Activated CD4-positive, CD25-positive, alpha-beta regulatory T cell treated with anti-CD3 and anti-CD28 coated beads, Interleukin-2, amount 50 U/mL, for 16 hours (primary cell): Measurements from ENCODE around the gene LDLRAD2.

ENCODE experiments used
- DNase-seq: peaks from one replicate; pipeline ENCODE4 v3.0.0-alpha.2; 2020; ENCODE audit warnings: low read depth, low spot score

Gene LDLRAD2

DNA sequence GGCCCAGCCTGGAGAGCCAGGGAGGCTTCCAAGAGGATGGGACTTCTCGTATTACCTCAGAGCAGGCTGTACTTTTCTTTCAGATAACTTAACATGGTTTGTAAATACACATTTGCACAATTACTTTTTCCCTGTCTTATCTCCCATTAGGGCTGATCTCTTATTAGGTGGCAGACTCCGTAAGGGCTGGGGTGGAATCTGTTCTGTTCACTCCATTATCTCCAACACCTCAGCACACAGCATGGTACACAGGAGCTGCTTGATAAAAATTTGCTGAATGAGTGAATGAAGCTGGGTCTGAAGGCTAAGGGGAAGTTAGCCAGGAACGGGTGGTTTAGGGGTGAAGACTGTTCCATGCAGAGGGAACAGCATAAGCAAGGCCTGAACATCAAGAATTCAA is 48.9 kb downstream of the LDLRAD2 start:
- no peak for DNase-seq

DNA sequence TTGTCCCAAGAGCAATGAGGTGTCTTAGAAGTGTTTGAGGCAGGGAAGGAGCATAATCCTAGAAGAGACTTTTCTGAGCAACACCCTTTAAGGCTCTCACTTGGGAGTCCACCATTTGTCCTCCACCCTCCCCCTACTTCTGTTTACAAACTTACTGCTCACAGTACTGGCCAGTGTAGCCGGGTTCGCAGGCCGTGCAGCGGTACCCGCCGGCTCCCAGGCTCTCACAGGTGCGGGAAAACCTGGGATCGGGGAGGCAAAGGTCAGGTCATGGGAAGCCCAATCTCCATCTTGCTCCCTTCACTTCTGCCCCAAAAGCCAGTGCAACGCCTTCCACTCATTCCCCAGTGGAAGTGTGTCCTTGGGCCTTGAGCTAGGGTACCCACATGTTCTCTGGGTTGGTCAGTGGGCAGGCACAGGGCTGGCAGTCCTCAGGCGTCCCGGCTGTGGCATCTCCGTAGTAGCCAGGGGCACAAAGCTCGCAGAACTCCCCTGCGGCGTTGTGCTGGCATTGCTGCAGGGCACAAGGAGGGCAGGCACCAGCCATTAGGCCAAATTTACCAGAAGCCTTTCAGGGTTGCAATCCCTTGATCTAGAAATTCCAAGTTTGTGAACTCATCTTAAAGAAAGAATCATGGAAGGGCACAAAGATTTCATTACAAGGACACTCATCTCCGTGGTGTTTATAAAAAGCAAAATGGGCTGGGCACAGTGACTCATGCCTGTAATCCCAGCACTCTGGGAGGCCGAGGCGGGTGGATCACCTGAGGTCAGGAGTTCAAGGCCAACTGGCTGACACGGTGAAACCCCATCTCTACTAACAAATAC is 49.8 kb downstream of the LDLRAD2 start:
- no peak for DNase-seq

DNA sequence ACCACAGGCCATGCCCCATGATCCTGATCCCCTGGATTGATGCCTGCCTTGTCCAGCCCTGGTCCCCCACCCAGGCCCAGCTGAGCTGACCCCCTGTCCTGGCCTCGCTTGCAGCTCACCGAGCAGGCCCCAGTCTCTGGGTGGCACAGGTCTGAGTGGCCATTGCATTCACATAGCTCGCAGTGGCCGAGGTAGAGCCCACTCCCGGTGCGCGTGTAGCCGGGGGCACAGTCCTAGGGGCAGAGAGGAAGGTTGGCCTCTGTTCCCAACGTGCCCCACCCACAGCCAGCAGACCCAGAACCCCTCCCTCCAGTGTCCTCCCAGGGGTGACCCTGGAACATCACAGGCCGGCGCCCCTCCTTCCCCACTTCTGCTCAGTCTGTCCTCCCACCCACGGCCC is 51.9 kb downstream of the LDLRAD2 start:
- no peak for DNase-seq

DNA sequence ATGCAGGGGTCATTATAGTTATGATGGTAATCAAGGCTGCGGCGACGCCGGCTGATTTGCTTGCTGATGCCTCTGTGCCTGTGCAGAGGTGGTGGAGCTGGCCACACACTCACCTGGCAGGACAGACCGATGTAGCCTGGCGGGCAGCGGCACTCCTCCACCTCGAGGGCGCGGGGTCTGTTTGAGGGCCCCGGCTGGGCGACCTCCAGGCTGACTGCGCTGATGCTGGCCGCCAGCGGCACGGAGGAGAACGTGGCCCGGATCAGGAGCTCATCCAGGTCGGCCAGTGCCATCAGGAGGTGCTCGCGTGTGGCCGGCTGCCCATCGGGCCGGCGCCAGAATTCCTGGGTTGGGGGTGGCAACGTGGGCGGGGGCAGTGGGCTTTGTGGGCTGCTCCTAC is 52.7 kb downstream of the LDLRAD2 start:
- DNase-seq = no peak

DNA sequence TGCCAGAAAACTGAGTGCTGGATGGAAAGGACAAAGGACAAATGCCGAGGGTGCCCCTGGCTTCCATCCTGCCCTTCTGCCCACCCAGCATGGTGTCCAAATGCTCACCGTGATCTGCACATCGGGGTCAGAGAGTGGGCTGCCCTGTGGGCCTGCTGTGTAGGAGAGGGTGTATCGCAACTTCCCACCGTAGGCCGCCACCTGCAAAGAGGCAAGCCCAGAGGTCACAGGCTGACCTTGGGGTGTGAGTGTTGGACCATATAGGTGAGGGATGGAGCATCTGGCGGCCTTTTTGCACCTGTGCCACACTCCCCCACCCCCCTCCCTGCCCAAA is 53.5 kb downstream of the LDLRAD2 start:
- no peak for DNase-seq

DNA sequence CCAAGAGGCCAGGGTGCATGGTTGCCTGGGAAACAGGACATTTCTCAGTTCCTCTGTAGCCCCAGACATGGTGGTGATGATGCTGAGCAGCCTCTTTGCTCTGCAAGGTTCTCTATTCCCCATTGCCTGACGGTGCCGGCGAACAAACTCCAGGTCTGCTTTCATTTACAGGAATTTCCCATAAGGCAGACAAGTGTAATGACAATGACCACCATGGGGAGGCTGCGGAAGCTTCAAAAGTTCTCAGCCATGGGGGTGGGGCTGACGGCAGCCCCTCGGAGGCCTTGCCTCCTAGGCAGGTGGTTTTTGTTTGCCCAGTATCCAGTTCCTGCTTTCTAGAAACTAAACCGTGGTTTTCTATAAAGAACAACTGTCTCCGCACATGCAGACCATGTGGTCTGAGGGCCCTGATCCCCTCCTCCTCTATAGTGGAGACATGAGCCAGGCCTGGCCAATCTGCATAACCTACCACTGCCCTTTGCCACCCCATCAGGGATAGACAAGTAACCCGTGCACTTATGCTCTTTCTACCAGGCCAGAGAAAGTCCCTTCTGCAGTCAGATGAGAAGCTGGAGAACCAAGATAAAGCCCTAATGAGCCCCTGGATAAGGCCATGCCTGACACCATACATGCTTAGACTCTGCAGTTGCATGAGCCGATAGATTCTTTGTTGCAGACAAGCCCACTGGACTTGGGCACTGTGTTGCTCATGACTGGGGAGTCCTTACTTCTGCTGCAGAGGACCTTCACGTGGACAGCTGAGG is 54.1 kb downstream of the LDLRAD2 start:
- no peak for DNase-seq

DNA sequence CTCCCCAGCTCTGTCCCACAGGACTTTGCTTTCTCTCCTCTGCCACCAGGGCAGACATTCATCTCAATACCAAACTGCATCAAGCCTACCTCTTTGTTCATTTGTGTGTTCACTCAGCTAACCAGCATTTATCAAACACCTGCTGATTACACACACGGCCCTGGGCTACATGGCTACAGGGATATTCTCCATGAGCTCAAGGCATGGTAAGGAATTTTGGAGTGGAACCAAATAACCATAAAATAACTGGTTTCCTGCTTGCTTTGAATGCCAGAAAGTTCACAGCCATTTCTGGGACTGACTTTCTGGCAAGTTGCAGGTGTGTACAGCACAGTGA is 54.6 kb downstream of the LDLRAD2 start:
- no peak for DNase-seq

DNA sequence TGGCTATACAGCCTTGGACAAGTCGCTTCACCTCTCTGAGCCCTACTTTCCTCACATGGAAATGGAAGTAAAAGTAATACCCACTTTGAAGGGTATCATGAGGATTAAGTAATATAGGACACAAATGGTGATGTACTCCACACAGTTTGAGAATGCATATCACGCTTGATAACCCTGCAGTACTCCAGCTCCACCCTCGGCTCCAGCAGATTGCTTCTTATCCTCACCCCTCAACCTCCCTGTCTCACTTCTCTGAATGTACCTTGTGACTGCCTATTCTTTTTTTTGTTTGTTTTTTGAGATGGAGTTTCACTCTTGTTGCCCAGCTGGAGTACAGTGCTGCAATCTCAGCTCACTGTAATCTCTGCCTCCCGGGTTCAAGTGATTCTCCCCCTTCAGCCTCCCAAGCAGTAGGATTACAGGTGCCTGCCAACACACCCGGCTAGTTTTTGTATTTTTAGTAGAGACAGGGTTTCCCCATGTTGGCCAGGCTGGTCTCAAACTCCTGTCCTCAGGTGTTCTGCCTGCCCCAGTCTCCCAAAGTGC is 55.5 kb downstream of the LDLRAD2 start:
- no peak for DNase-seq

DNA sequence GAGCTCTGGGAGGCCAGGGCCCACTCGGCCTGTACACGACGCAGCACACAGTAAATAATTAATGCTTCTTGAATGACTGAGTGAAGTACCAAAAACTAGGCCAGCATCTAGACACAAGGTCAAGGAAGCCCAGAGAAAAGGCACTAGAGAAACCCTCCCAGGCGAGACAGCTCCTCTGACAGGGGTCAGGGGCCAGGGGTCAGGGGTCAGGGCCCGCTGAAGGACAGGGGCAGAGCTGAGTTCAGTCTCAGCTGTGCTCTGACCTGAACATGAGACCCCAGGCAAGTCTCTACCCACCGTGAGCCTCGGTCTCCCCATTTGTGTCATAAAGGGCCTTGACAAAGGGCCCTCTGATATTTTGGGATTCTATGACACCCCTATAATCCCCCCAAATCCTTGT is 56.4 kb downstream of the LDLRAD2 start:
- DNase-seq = no peak

DNA sequence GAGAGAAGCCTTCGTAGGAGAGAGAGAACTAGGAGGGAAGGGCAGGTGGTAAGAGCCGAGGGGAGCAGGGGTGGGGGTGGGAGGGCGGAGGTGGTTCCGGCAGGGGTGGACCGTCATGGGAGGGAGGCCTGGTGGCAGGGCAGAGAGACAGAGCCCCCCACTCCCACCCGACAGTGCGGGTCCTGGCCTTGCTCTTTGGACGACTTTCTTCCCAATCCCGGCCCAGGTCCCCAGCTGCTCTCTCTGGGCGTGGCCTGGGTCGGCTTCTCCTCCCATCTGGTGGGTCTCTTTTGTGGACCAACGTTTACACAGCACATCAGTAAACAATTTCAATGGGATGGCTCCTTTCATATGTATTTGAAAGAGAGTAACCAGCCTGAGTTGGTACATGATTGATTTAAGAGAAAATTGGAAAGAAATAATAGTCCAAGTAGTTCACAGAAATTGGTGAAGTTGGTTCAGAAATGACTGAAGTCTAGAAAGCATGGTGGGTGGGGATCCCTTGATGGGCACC is 56.9 kb downstream of the LDLRAD2 start:
- DNase-seq = no peak

DNA sequence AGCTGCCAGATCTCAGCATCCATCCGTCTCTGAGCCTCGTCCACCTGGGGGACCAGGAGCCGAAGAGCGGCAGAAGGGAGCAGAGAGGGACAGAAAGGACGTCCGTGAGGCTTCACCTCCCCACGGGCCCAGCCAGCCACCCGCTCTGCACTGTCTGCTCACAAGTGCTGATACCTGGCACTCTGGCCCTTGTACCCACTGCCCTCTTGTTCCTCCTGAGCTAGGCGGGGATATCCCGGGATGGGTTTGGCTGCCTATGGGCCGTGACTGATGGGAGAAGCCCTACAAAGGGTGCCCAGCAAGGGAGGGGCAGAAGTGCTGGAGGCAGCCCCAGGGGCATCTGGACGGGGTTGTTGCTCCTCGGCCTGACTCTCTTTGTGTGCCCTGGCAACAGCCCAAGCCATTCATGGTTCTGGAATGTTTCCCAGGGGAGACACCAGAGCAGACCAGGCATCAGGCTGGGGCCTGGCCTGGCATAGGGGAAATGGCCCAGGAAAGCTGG is 57.6 kb downstream of the LDLRAD2 start:
- no peak for DNase-seq

DNA sequence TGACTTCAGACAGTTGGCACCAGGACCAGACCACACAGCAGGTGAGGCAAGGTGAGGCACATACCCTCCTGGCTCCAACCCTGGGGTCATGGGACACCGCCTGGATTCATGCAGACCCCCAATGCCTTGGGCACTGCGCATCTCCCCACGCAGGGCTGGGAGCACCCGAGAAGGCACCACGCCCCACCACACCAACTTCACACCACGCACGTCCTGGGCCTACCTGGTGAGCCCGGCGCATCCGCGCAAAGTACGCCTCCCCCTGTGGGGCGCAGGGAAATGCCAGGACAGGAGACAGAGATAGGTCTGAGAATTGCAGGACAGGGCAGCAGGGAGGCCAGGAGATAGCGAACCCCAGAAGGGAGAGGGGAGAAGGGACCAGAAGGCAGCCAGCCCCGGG is 58.5 kb downstream of the LDLRAD2 start:
- no peak for DNase-seq

DNA sequence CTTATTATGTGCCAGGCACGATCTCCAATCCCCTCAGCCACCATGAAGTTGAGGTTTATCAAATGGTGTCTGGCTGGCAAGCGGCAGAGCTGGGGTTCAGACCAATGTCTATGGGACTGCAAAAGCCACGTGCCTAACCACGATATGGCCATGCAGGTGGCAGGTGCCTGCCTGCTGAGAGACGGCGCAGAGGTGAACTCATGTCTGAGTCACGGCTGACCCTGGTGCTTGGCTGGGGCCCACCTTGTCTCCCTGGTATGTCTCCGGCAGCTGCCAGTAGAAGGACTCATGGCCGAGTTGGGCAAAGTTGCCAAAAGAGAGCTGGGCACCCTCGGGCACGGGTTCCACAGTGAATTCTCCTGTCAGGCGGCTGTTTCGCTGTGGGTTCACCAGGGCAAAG is 59.9 kb downstream of the LDLRAD2 start:
- no peak for DNase-seq

DNA sequence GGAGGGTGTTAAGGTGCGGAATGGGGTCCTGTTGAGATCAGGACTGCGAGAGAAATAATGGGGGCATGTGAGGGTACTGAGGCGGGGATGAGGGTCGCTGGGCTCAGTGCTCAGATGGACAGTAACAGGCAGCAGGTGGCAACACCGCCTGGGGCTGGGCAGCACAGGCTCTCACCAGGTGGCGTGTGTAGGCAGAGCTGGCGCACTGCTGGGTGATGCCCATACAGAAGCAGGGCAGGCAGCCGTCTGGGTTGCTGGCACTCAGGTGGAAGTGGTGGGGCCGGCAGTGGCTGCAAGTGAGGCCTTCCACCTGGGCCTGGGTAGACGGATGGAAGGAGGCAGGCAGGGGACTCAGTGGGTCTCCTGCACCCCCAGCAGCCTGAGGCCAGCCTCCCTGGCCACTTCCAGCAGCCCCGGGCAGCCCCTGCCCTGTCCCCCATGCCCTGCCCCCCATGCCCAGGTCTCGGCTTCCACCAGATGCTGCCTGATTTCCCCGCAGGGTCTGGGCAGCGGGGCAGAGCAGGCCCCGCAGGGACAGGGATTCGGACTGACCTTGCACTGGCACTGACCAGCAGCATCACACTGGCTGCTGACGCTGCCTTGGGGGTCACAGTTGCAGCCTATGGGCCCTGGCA is 60.5 kb downstream of the LDLRAD2 start:
- DNase-seq = no peak

DNA sequence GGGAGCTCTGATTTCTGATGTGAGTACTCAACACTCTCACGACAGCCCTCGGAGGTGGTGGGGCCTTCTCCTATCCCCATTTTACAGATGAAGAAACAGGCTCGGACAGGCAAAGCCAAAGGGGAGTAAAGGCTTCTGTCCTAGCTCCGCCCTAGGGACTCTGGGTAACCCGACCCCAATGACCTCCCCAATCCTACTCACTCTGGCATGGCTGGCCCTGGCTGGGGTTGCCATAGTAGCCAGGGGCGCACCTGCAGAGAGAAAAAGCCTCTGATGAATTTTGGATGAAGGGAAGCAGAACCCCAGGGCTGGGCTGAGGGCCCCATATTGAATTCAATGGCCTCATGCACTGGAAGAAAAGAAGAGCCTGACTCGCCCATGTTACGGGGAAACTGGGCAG is 61.1 kb downstream of the LDLRAD2 start:
- DNase-seq = no peak

DNA sequence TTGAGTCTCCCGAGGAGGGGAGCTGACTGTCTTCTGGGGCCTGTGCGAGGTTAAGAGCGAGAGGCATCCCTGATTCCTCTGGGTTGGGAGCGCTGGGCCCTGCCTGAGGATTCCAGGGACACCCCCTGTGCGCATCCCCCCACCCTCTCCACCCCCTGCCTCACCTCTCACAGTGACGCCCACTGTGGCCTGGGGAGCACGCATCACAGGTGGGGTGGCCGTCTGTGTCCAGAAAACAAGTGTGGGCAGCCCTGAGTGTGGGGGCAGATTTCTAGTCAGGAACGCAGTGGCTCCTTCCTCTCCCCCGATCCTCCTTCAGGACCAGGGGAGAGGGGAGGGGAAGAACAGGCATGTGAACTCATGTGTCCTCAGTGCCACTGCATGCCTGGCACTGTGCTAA is 61.7 kb downstream of the LDLRAD2 start:
- DNase-seq = no peak

DNA sequence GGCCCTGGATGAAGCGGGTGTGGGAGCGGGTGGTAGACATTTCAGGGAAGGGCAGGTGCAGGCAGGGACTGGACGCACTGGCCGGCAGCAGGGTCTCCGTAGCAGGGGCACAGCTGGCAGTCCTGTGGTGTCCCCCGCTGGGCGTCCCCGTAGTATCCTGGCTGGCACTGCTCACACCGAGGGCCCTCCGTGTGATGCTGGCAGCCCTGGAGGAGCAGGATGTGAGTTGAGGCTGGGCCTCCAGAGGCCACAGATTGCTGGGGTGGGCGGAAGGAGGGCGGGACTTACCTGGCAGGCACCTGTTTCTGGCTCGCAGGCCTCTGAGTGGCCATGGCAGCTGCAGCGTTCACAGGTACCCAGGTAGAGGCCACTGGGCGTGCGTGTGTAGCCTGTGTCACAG is 62.3 kb downstream of the LDLRAD2 start:
- no peak for DNase-seq
